K562 (cell line): ENCODE measurements around the gene ZNF865. TPM values are rescaled to one million over a fixed set of nuclear protein-coding genes. Genes with fewer than 3 reads are reported as not detected.

Source experiments
- ARID2 ChIP-seq: fragments of 450-650 bp; IDR thresholded peaks from 2 replicates; pipeline ENCODE4 v1.6.1; 2017; ENCODE audit warnings: antibody characterized with exemption, mild to moderate bottlenecking
- CAMTA2 ChIP-seq: fragments of 250-450 bp; sonication (Bioruptor Pico); conservative IDR thresholded peaks from 2 replicates; pipeline ENCODE4 v1.5.1; 2022
- DNMT1 ChIP-seq: fragments of 450-650 bp; IDR thresholded peaks from 2 replicates; pipeline ENCODE4 v1.6.1; 2016; ENCODE audit warnings: antibody characterized with exemption, mild to moderate bottlenecking
- EHMT2 ChIP-seq: fragments of 450-650 bp; IDR thresholded peaks from 2 replicates; pipeline ENCODE4 v1.6.1; 2018; ENCODE audit warnings: antibody characterized with exemption
- ETV5 ChIP-seq: sonication (generic); formaldehyde crosslinking; IDR thresholded peaks from 2 replicates; pipeline ENCODE4 v1.4.0; 2020; ENCODE audit warnings: low read depth, mild to moderate bottlenecking, missing genetic modification reagents
- GABPB2 ChIP-seq: fragments of 250-450 bp; sonication (Bioruptor Pico); conservative IDR thresholded peaks from 2 replicates; pipeline ENCODE4 v1.5.1; 2021; ENCODE audit warnings: mild to moderate bottlenecking
- GATAD2A ChIP-seq: fragments of 450-650 bp; IDR thresholded peaks from 2 replicates; pipeline ENCODE4 v1.6.1; 2017
- HDAC8 ChIP-seq: fragments of 450-650 bp; IDR thresholded peaks from 2 replicates; pipeline ENCODE4 v1.6.1; 2016; ENCODE audit warnings: mild to moderate bottlenecking, missing genetic modification characterization, moderate library complexity, missing compliant biosample characterization
- NFE2 ChIP-seq: IDR thresholded peaks from 2 replicates; pipeline ENCODE4 v1.6.1; 2014; ENCODE audit warnings: antibody characterized with exemption, low read depth
- NR3C1 ChIP-seq: sonication (generic); formaldehyde crosslinking; IDR thresholded peaks from 2 replicates; pipeline ENCODE4 v1.8.1; 2022; ENCODE audit warnings: missing genetic modification reagents
- PPARD ChIP-seq: fragments of 250-450 bp; sonication (Bioruptor Pico); IDR thresholded peaks from 2 replicates; pipeline ENCODE4 v1.8.0; 2022; ENCODE audit warnings: inconsistent platforms, mild to moderate bottlenecking, moderate library complexity
- PTRF ChIP-seq: fragments of 450-650 bp; IDR thresholded peaks from 2 replicates; pipeline ENCODE4 v1.6.1; 2016; ENCODE audit warnings: mild to moderate bottlenecking, missing genetic modification characterization, missing compliant biosample characterization
- RCOR1 ChIP-seq, 2 experiments: IDR thresholded peaks; 2 replicates each; pipeline ENCODE4 v1.6.1; 2012; ENCODE audit warnings: low read depth in 2 of 2, low read length in 2 of 2, borderline replicate concordance in 1 of 2, improper control_type of control experiment in 1 of 2
- TBP ChIP-seq: optimal IDR thresholded peaks from 2 replicates; pipeline ENCODE3; 2011; ENCODE audit warnings: low read depth, low read length, improper control_type of control experiment
- ZNF408 ChIP-seq: fragments of 250-450 bp; sonication (Bioruptor Pico); IDR thresholded peaks from 2 replicates; pipeline ENCODE4 v1.4.0; 2020; ENCODE audit warnings: low read depth, mild to moderate bottlenecking, moderate library complexity
- ZNF589 ChIP-seq: fragments of 200-800 bp; sonication (Bioruptor generic); IDR thresholded peaks from 2 replicates; pipeline ENCODE4 v1.6.1; 2016; ENCODE audit warnings: low read depth, missing genetic modification characterization, missing compliant biosample characterization
- polyA plus RNA-seq, 8 experiments: library from polyadenylated mRNA; depleted of rRNA in 4 of 8; stranded (reverse) in 5 of 8; unstranded in 3 of 8; fragments of >200 nt; fragmentation: Nextera tagmentation in 2 of 8; fragmentation: Illumina TruSeq in 1 of 8; extraction: Ambion mirVana in 2 of 8; extraction: Trizol in 1 of 8; gene quantifications; 2 replicates each; pipeline versions ENCODE4 v1.2.1 to v1.2.3, GENCODE V29; 2011 to 2014; ENCODE audit warnings: inconsistent platforms in 1 of 8, missing spikeins in 1 of 8
- total RNA-seq, 7 experiments: library from RNA; depleted of rRNA in 6 of 7; stranded (reverse); fragments of >200 nt in 6 of 7; fragmentation: Illumina TruSeq in 2 of 7; extraction: Trizol in 2 of 7; gene quantifications; 2 replicates each; pipeline versions ENCODE4 v1.2.1 to v1.2.3, GENCODE V29; 2011 to 2021; ENCODE audit warnings: low replicate concordance in 1 of 7
- TF ChIP-seq, protein P1 (sequence below): fragments of 450-650 bp; IDR thresholded peaks from 2 replicates; pipeline ENCODE4 v1.6.1; 2017; ENCODE audit warnings: antibody characterized with exemption, mild to moderate bottlenecking
- TF ChIP-seq, protein P2 (sequence below): IDR thresholded peaks from 3 replicates; pipeline ENCODE4 v1.6.1; 2011; ENCODE audit warnings: borderline replicate concordance, mild to moderate bottlenecking; ENCODE audit not compliant: insufficient read length, insufficient read depth
- TF ChIP-seq, protein P3 (sequence below): fragments of 450-650 bp; IDR thresholded peaks from 2 replicates; pipeline ENCODE4 v1.6.1; 2016; ENCODE audit warnings: low read depth, mild to moderate bottlenecking, moderate library complexity

ZNF865 gene
- total and polyA plus RNA-seq, 9 of the 15 experiments (the other 6 are each of a cell fraction or from before 2014, with no cell fraction given): 0.40 to 18.8 (median 1.6) TPM; not detected in 2

DNA sequence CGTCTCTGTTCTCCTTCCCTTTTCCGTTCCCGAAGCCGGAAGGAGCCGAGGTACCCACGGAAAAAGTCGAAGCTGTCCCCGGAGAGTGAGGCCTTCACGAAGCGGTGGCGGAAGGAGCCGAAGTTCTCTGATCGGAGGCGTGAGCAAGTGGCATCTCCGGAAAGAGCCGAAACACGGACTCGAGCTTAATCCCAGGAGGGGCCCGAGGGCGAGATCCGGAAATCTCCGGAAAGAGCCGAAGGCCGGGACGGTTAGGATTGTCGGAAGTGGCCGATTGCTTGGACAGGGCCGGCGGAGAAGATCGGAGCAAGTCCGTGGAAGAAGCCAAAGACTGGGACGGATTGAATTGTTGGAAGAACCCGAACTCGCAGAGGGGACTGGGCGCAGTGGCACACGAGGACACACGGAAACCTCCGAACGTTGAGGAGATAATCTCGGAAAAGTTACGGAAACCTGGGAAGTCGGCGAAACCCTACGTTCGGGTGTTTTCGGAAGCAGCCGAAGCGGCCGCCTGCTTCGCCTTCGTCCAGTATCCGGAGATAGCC is 48.9 kb downstream of the ZNF865 start (continued):
- TF ChIP-seq, protein P1, sequence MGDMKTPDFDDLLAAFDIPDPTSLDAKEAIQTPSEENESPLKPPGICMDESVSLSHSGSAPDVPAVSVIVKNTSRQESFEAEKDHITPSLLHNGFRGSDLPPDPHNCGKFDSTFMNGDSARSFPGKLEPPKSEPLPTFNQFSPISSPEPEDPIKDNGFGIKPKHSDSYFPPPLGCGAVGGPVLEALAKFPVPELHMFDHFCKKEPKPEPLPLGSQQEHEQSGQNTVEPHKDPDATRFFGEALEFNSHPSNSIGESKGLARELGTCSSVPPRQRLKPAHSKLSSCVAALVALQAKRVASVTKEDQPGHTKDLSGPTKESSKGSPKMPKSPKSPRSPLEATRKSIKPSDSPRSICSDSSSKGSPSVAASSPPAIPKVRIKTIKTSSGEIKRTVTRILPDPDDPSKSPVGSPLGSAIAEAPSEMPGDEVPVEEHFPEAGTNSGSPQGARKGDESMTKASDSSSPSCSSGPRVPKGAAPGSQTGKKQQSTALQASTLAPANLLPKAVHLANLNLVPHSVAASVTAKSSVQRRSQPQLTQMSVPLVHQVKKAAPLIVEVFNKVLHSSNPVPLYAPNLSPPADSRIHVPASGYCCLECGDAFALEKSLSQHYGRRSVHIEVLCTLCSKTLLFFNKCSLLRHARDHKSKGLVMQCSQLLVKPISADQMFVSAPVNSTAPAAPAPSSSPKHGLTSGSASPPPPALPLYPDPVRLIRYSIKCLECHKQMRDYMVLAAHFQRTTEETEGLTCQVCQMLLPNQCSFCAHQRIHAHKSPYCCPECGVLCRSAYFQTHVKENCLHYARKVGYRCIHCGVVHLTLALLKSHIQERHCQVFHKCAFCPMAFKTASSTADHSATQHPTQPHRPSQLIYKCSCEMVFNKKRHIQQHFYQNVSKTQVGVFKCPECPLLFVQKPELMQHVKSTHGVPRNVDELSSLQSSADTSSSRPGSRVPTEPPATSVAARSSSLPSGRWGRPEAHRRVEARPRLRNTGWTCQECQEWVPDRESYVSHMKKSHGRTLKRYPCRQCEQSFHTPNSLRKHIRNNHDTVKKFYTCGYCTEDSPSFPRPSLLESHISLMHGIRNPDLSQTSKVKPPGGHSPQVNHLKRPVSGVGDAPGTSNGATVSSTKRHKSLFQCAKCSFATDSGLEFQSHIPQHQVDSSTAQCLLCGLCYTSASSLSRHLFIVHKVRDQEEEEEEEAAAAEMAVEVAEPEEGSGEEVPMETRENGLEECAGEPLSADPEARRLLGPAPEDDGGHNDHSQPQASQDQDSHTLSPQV: no peak
- no peak for TF ChIP-seq EHMT2
- no peak for TF ChIP-seq ETV5 (CRISPR knock-in tag)
- no peak for TF ChIP-seq NFE2
- no peak for TF ChIP-seq NR3C1 (CRISPR knock-in tag)
- TF ChIP-seq, protein P2, sequence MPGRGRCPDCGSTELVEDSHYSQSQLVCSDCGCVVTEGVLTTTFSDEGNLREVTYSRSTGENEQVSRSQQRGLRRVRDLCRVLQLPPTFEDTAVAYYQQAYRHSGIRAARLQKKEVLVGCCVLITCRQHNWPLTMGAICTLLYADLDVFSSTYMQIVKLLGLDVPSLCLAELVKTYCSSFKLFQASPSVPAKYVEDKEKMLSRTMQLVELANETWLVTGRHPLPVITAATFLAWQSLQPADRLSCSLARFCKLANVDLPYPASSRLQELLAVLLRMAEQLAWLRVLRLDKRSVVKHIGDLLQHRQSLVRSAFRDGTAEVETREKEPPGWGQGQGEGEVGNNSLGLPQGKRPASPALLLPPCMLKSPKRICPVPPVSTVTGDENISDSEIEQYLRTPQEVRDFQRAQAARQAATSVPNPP: no peak
- no peak for TF ChIP-seq RCOR1 (IDR thresholded peaks at IDR 0.05; ENCODE audit: borderline replicate concordance in 1 of 2, low read depth in 2 of 2, low read length in 2 of 2)
- TF ChIP-seq, protein P3, sequence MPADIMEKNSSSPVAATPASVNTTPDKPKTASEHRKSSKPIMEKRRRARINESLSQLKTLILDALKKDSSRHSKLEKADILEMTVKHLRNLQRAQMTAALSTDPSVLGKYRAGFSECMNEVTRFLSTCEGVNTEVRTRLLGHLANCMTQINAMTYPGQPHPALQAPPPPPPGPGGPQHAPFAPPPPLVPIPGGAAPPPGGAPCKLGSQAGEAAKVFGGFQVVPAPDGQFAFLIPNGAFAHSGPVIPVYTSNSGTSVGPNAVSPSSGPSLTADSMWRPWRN: no peak
- no peak for TF ChIP-seq GABPB2 (CRISPR knock-in tag)
- TF ChIP-seq HDAC8 (tag): no peak
- TF ChIP-seq ZNF589: no peak
- no peak for TF ChIP-seq TBP
- TF ChIP-seq PTRF (tag): no peak
- no peak for TF ChIP-seq ZNF408 (CRISPR knock-in tag)
- no peak for TF ChIP-seq DNMT1
- TF ChIP-seq GATAD2A: peak; percentile 94
- 0 out of 2 replicates have a peak, but pooled peaks have one; percentile 2 for TF ChIP-seq ARID2
- no peak for TF ChIP-seq PPARD (CRISPR knock-in tag)
- TF ChIP-seq CAMTA2 (CRISPR knock-in tag): no peak
